Nephron (organoid): ENCODE results near the gene CPD.

ENCODE experiments used
- H3K27ac Mint-ChIP-seq, 3 experiments: 2 replicates each; pipeline ENCODE4 v1.8.0; 2020; ENCODE audit warnings: mixed read lengths in 3 of 3, mild to moderate bottlenecking in 2 of 3, moderate library complexity in 1 of 3
- H3K27me3 Mint-ChIP-seq: 2 replicates; pipeline ENCODE4 v1.8.0; 2021; ENCODE audit warnings: low read depth, mild to moderate bottlenecking, moderate library complexity, mixed read lengths
- H3K36me3 Mint-ChIP-seq: 2 replicates; pipeline ENCODE4 v1.8.0; 2020; ENCODE audit warnings: low read depth, mixed read lengths
- H3K4me1 Mint-ChIP-seq: 2 replicates; pipeline ENCODE4 v1.8.0; 2020; ENCODE audit warnings: mixed read lengths
- H3K4me3 Mint-ChIP-seq, 3 experiments: 2 replicates each; pipeline ENCODE4 v1.8.0; 2020; ENCODE audit warnings: mild to moderate bottlenecking in 3 of 3, mixed read lengths in 3 of 3, moderate library complexity in 2 of 3
- H3K9me3 Mint-ChIP-seq: 2 replicates; pipeline ENCODE4 v1.8.0; 2020; ENCODE audit warnings: mixed read lengths
- CTCF ChIP-seq, 3 experiments: fragments of 200-600 bp; sonication (generic); IDR thresholded peaks; one replicate each; pipeline ENCODE4 v1.5.0; 2021; ENCODE audit warnings: antibody characterized with exemption in 3 of 3; ENCODE audit not compliant: unreplicated experiment in 3 of 3

The CPD gene

GRCh38 chr17:30421592-30421991, 42.9 kb downstream of the CPD start:
- Mint-ChIP-seq H3K9me3 (no peaks in the 10 kb centered on the region), H3K36me3 (peaks cover 39% of the 10 kb centered on the region), H3K4me1 (no peaks in the 10 kb centered on the region), H3K27ac (no peak overlapping the region), H3K4me3 (no peak overlapping the region), H3K27me3 (no peaks in the 10 kb centered on the region)
- no peak for TF ChIP-seq CTCF (IDR thresholded peaks at IDR 0.05; ENCODE audit: unreplicated experiment in 3 of 3)

GRCh38 chr17:30422171-30422570, 43.4 kb downstream of the CPD start:
- H3K4me3 Mint-ChIP-seq, result no peak overlapping the region
- TF ChIP-seq CTCF (IDR thresholded peaks at IDR 0.05; ENCODE audit: unreplicated experiment in 3 of 3), result no peak
- H3K9me3 Mint-ChIP-seq, result no peaks in the 10 kb centered on the region
- no peaks in the 10 kb centered on the region for H3K27me3 Mint-ChIP-seq
- peaks cover 40% of the 10 kb centered on the region for H3K36me3 Mint-ChIP-seq
- H3K27ac Mint-ChIP-seq, result no peak overlapping the region
- no peaks in the 10 kb centered on the region for H3K4me1 Mint-ChIP-seq

- no peak overlapping the region for H3K4me3 Mint-ChIP-seq
- no peak for TF ChIP-seq CTCF (IDR thresholded peaks at IDR 0.05; ENCODE audit: unreplicated experiment in 3 of 3)
- no peak overlapping the region for H3K27ac Mint-ChIP-seq
- H3K36me3 Mint-ChIP-seq, result peaks cover 56% of the 10 kb centered on the region
- H3K9me3 Mint-ChIP-seq, result no peaks in the 10 kb centered on the region
- H3K27me3 Mint-ChIP-seq, result no peaks in the 10 kb centered on the region
- peaks cover 3% of the 10 kb centered on the region for H3K4me1 Mint-ChIP-seq
Observed at GRCh38 chr17:30424471-30424870, 45.7 kb downstream of the CPD start.

GRCh38 chr17:30426292-30426691, 47.6 kb downstream of the CPD start:
- Mint-ChIP-seq H3K36me3 (peaks cover 53% of the 10 kb centered on the region), H3K9me3 (no peaks in the 10 kb centered on the region), H3K27me3 (no peaks in the 10 kb centered on the region), H3K4me3 (no peak overlapping the region), H3K4me1 (peaks cover 7% of the 10 kb centered on the region), H3K27ac (no peak overlapping the region)
- no peak for TF ChIP-seq CTCF (IDR thresholded peaks at IDR 0.05; ENCODE audit: unreplicated experiment in 3 of 3)

- no peaks in the 10 kb centered on the region for H3K27me3 Mint-ChIP-seq
- H3K4me1 Mint-ChIP-seq, result peaks cover 7% of the 10 kb centered on the region
- peak overlapping the region in 1 of 3 experiments; percentile 18 for H3K27ac Mint-ChIP-seq
- H3K9me3 Mint-ChIP-seq, result no peaks in the 10 kb centered on the region
- peaks cover 52% of the 10 kb centered on the region for H3K36me3 Mint-ChIP-seq
- no peak for TF ChIP-seq CTCF (IDR thresholded peaks at IDR 0.05; ENCODE audit: unreplicated experiment in 3 of 3)
- H3K4me3 Mint-ChIP-seq, result no peak overlapping the region
Observed at GRCh38 chr17:30427611-30428010, 48.9 kb downstream of the CPD start.

- Mint-ChIP-seq H3K27ac (peak overlapping the region; percentile 38 to 93 (median 83)), H3K4me3 (no peak overlapping the region), H3K9me3 (no peaks in the 10 kb centered on the region), H3K36me3 (peaks cover 58% of the 10 kb centered on the region), H3K27me3 (no peaks in the 10 kb centered on the region), H3K4me1 (peaks cover 7% of the 10 kb centered on the region)
- TF ChIP-seq CTCF (IDR thresholded peaks at IDR 0.05; ENCODE audit: unreplicated experiment in 3 of 3), result no peak
Observed at GRCh38 chr17:30429155-30429554, 50.4 kb downstream of the CPD start.
